ENCODE measurements around the gene CLASP1. TPM values are rescaled to one million over a fixed set of nuclear protein-coding genes. Genes with fewer than 3 reads are reported as not detected.

CLASP1 gene
- total RNA-seq, 1 donor from 2014 or later, result 54.1 TPM

DNA sequence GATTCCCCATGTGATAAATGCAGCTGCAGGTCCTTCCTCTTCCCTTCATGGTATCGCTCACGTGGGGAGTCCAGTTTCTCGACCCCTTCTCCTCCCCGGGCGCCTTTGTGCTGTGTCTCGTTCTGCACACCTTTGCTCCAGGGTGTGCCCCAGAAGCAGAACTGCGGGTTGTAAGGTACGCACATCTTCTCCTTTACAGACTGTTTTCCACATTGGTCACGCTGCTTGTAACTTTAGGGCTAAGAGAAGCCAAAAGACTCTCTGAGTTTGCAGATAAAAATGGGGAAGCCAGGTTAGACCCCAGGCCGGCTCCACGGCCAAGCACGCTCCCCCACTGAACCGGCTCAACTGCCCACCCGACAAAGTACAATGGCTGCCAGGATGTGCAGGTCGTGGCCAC, 318.3 kb downstream of the CLASP1 start:
- H3K4me3 ChIP-seq (ENCODE audit: low read depth, low read length), result no peak overlapping the region
- no peak for DNase-seq (ENCODE audit: low read depth)
- H3K27me3 ChIP-seq (ENCODE audit: control insufficient read depth, insufficient read depth, low read length), result peaks cover 4% of the 10 kb centered on the region
- no peaks in the 10 kb centered on the region for H3K36me3 ChIP-seq (ENCODE audit: control insufficient read depth, insufficient read depth, low read length)
- TF ChIP-seq, protein P1, sequence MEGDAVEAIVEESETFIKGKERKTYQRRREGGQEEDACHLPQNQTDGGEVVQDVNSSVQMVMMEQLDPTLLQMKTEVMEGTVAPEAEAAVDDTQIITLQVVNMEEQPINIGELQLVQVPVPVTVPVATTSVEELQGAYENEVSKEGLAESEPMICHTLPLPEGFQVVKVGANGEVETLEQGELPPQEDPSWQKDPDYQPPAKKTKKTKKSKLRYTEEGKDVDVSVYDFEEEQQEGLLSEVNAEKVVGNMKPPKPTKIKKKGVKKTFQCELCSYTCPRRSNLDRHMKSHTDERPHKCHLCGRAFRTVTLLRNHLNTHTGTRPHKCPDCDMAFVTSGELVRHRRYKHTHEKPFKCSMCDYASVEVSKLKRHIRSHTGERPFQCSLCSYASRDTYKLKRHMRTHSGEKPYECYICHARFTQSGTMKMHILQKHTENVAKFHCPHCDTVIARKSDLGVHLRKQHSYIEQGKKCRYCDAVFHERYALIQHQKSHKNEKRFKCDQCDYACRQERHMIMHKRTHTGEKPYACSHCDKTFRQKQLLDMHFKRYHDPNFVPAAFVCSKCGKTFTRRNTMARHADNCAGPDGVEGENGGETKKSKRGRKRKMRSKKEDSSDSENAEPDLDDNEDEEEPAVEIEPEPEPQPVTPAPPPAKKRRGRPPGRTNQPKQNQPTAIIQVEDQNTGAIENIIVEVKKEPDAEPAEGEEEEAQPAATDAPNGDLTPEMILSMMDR (IDR thresholded peaks at IDR 0.05; ENCODE audit: insufficient read depth, low read length, poor library complexity, severe bottlenecking), result no peak

DNA sequence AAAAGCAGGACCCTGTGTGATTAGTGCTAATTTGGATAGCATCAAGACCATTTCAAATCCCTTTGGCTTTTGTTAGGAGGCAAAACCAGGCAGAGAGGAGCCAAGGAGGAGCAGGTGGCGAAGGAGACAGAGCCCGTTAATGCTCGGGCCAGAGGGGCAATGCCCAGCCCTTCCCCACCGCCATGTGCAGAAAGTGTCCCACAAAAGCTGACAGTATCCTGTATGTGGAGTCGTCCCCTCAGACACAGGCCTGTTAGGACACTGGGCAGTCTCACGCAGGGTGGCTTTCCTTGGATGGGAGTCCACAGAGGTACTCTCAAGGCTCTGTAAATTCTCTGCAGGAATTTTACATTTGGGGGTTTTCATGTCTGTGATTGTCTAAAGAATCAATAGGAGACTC, 319.5 kb downstream of the CLASP1 start:
- no peak for DNase-seq (ENCODE audit: low read depth)
- Histone ChIP-seq H3K27me3 (ENCODE audit: control insufficient read depth, insufficient read depth, low read length) (peaks cover 4% of the 10 kb centered on the region), H3K4me3 (ENCODE audit: low read depth, low read length) (no peak overlapping the region), H3K36me3 (ENCODE audit: control insufficient read depth, insufficient read depth, low read length) (no peaks in the 10 kb centered on the region)
- TF ChIP-seq, protein P1 (IDR thresholded peaks at IDR 0.05; ENCODE audit: insufficient read depth, low read length, poor library complexity, severe bottlenecking), result no peak

DNA sequence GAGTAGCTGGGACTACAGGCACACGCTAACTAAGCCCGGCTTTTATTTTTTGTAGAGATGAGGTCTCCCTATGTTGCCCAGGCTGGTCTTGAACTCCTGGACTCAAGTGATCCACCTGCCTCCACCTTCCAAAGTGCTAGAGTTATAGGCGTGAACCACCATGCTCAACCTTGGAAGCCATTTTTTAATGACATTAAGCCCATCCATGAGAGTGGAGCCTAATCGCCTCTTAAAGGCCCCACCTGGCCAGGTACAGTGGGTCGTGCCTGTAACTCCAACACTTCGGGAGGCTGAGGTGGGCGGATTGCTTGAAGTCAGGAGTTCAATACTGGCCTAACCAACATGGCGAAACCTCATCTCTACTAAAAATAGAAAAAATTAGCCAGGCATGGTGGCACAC, 322.6 kb downstream of the CLASP1 start:
- no peak for DNase-seq (ENCODE audit: low read depth)
- no peak overlapping the region for H3K4me3 ChIP-seq (ENCODE audit: low read depth, low read length)
- H3K27me3 ChIP-seq (ENCODE audit: control insufficient read depth, insufficient read depth, low read length), result peaks cover 4% of the 10 kb centered on the region
- no peaks in the 10 kb centered on the region for H3K36me3 ChIP-seq (ENCODE audit: control insufficient read depth, insufficient read depth, low read length)
- TF ChIP-seq, protein P1 (IDR thresholded peaks at IDR 0.05; ENCODE audit: insufficient read depth, low read length, poor library complexity, severe bottlenecking), result no peak

DNA sequence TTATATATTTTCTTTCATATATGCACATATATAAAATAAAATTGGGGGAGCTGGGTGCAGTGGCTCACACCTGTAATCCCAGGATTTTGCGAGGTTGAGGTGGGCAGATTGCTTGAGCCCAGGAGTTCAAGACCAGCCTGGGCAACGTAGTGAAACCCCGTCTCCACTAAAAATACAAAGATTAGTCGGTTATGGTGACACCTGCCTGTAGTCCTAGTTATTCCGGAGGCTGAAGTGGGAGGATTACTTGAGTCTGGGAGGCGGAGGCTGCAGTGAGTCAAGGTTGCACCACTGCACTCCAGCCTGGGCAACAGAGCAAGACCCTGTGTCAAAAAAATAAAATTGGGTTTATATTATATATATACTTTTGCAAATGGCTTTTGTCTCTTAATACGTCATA, 324.7 kb downstream of the CLASP1 start:
- Histone ChIP-seq H3K36me3 (ENCODE audit: control insufficient read depth, insufficient read depth, low read length) (no peaks in the 10 kb centered on the region), H3K4me3 (ENCODE audit: low read depth, low read length) (no peak overlapping the region), H3K27me3 (ENCODE audit: control insufficient read depth, insufficient read depth, low read length) (peaks cover 4% of the 10 kb centered on the region)
- no peak for DNase-seq (ENCODE audit: low read depth)
- TF ChIP-seq, protein P1 (IDR thresholded peaks at IDR 0.05; ENCODE audit: insufficient read depth, low read length, poor library complexity, severe bottlenecking), result no peak

DNA sequence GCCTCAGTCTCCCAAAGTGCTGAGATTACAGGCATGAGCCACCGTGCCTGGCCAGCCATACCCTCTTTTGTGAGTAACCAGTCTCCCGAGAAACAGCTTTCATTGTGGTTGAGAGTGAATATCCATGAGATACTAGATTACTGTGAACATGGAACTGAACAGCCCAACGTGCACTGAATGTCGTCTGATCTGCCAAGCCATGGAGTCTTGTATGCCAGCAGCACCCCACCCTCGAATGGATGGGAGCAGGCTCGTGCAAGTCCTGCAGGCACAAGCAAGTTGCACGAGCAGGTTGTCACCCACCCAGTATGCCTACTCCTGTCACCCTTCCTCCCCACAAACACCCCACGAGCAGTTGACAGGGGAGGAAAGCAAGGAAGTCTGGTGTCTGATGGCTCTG, 327.8 kb downstream of the CLASP1 start:
- H3K27me3 ChIP-seq (ENCODE audit: control insufficient read depth, insufficient read depth, low read length), result no peaks in the 10 kb centered on the region
- TF ChIP-seq, protein P1 (IDR thresholded peaks at IDR 0.05; ENCODE audit: insufficient read depth, low read length, poor library complexity, severe bottlenecking), result no peak
- no peak overlapping the region for H3K4me3 ChIP-seq (ENCODE audit: low read depth, low read length)
- DNase-seq (ENCODE audit: low read depth), result no peak
- H3K36me3 ChIP-seq (ENCODE audit: control insufficient read depth, insufficient read depth, low read length), result no peaks in the 10 kb centered on the region

DNA sequence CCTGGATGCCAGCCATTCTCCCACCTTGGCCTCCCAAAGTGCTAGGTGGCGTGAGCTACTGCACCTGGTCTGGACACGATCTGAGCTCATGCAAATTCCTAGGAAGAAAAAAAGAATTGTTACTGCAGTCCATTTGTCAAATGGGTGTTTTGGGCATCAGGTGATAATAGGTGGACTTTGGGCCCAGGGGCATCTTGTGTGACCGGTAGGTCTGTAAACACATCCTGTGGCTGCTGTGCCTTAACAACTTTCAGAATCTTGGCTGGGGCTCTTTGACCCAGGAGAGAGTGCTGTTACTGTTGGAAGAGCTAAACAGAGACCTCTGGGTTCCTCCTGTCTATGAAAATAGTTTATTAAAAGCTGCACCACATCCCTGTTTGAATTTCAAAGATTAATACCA, 329.3 kb downstream of the CLASP1 start:
- TF ChIP-seq, protein P1 (IDR thresholded peaks at IDR 0.05; ENCODE audit: insufficient read depth, low read length, poor library complexity, severe bottlenecking), result no peak
- no peak for DNase-seq (ENCODE audit: low read depth)
- Histone ChIP-seq H3K27me3 (ENCODE audit: control insufficient read depth, insufficient read depth, low read length) (no peaks in the 10 kb centered on the region), H3K36me3 (ENCODE audit: control insufficient read depth, insufficient read depth, low read length) (no peaks in the 10 kb centered on the region), H3K4me3 (ENCODE audit: low read depth, low read length) (no peak overlapping the region)
